SU-DHL-6 (cell line): ENCODE measurements around the gene EML4.

ENCODE experiments used
- CTCF ChIP-seq: fragments of 200-600 bp; sonication (generic); IDR thresholded peaks from one replicate; pipeline ENCODE4 v1.5.1; 2017; ENCODE audit warnings: antibody characterized with exemption, mild to moderate bottlenecking, low read length, moderate library complexity; ENCODE audit not compliant: insufficient read depth, poor library complexity, severe bottlenecking
- EZH2phosphoT487 ChIP-seq: fragments of 200-600 bp; sonication (generic), shearing (Covaris generic); conservative IDR thresholded peaks from 2 replicates; pipeline ENCODE4 v1.6.1; 2018; ENCODE audit warnings: mild to moderate bottlenecking, antibody characterized with exemption, low read length, moderate library complexity, mixed read lengths

- TF ChIP-seq CTCF (no peak), EZH2phosphoT487 (no peak)
Observed at GRCh38 chr2:42137125-42137841, 31.9 kb upstream of the EML4 start.
